ENCODE data around the gene ARID1B. TPM values are rescaled to one million over a fixed set of nuclear protein-coding genes. Genes with fewer than 3 reads are reported as not detected.

Gene ARID1B
- total and polyA plus RNA-seq, 9 of the 15 experiments (the other 6 are each of a cell fraction or from before 2014, with no cell fraction given), result 12.5 to 50.5 (median 25.8) TPM

DNA sequence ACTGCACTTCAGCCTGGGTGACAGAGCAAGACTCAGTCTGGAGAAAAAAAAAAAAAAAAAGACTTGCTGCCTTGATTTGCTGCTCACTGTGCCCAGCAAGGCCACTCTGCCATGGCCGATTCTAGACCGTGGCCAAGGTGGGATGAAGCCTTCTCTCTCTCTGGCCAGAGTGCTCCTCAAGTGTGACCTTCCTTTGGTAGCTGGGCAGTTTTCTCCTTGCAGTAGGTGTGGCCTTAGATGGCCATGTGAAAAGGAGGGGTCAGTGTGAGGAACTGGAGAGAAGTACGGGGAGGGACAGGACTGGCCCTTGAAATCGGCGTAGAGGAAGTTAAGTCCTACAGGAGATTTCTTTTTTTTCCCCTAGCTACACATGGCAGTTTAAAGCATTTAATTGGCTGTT lies 272.0 kb downstream of the ARID1B start (continued):
- TF ChIP-seq, protein P1, sequence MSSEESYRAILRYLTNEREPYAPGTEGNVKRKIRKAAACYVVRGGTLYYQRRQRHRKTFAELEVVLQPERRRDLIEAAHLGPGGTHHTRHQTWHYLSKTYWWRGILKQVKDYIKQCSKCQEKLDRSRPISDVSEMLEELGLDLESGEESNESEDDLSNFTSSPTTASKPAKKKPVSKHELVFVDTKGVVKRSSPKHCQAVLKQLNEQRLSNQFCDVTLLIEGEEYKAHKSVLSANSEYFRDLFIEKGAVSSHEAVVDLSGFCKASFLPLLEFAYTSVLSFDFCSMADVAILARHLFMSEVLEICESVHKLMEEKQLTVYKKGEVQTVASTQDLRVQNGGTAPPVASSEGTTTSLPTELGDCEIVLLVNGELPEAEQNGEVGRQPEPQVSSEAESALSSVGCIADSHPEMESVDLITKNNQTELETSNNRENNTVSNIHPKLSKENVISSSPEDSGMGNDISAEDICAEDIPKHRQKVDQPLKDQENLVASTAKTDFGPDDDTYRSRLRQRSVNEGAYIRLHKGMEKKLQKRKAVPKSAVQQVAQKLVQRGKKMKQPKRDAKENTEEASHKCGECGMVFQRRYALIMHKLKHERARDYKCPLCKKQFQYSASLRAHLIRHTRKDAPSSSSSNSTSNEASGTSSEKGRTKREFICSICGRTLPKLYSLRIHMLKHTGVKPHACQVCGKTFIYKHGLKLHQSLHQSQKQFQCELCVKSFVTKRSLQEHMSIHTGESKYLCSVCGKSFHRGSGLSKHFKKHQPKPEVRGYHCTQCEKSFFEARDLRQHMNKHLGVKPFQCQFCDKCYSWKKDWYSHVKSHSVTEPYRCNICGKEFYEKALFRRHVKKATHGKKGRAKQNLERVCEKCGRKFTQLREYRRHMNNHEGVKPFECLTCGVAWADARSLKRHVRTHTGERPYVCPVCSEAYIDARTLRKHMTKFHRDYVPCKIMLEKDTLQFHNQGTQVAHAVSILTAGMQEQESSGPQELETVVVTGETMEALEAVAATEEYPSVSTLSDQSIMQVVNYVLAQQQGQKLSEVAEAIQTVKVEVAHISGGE (CRISPR knock-in tag; IDR thresholded peaks at IDR 0.05), result no peak
- no peak for TF ChIP-seq BCOR (IDR thresholded peaks at IDR 0.05)
- TF ChIP-seq MITF (IDR thresholded peaks at IDR 0.05), result no peak
- no peak for TF ChIP-seq ATF7 (IDR thresholded peaks at IDR 0.05)
- no peak for TF ChIP-seq ZBTB12 (CRISPR knock-in tag; IDR thresholded peaks at IDR 0.05)
- TF ChIP-seq SP2 (IDR thresholded peaks at IDR 0.05; ENCODE audit: extremely low read depth, low read depth, low read length, poor library complexity, severe bottlenecking), result no peak
- TF ChIP-seq MLX (CRISPR knock-in tag; conservative IDR thresholded peaks at IDR 0.05), result no peak
- no peak for TF ChIP-seq NR2C2 (CRISPR knock-in tag; IDR thresholded peaks at IDR 0.05)
- peak; percentile 26; the same call in 1 of the 2 replicates for TF ChIP-seq NR2C2 (tag; IDR thresholded peaks at IDR 0.05)
- no peak for TF ChIP-seq CBFA2T3 (IDR thresholded peaks at IDR 0.05)
- TF ChIP-seq ZNF224 (CRISPR knock-in tag; IDR thresholded peaks at IDR 0.05), result no peak
- TF ChIP-seq RBM25 (IDR thresholded peaks at IDR 0.05; ENCODE audit: low read depth, low read length, severe bottlenecking), result no peak
- TF ChIP-seq SLC30A9 (CRISPR knock-in tag; IDR thresholded peaks at IDR 0.05), result no peak
- no peak for TF ChIP-seq TCF7L2 (IDR thresholded peaks at IDR 0.05; ENCODE audit: low read depth, low read length)
- TF ChIP-seq ESRRA (IDR thresholded peaks at IDR 0.05; ENCODE audit: borderline replicate concordance, low read depth), result 0 out of 2 replicates have a peak, but pooled peaks have one; percentile 21
- TF ChIP-seq PYGO2 (tag; IDR thresholded peaks at IDR 0.05), result no peak
- TF ChIP-seq SAP30 (IDR thresholded peaks at IDR 0.05; ENCODE audit: borderline replicate concordance, insufficient read depth, low read depth, low read length, poor library complexity, severe bottlenecking), result no peak
- no peak for TF ChIP-seq EGR1 (conservative IDR thresholded peaks at IDR 0.05)
- TF ChIP-seq TEAD4 (IDR thresholded peaks at IDR 0.05; ENCODE audit: low read length), result no peak
- TF ChIP-seq TEAD4 (CRISPR knock-in tag; IDR thresholded peaks at IDR 0.05; ENCODE audit: borderline replicate concordance), result no peak
